HEK293 (cell line): Measurements from ENCODE around the gene GM2A.

Experiments used
- CTCF ChIA-PET: fragments of 350-600 bp; formaldehyde crosslinking; extraction: SDS; loops from one replicate; lab custom pipeline; 2021; ENCODE audit warnings: antibody characterized with exemption; lab: Yijun Ruan, JAX
- POLR2A ChIA-PET: fragments of 300-600 bp; formaldehyde crosslinking; extraction: SDS; loops from one replicate; lab custom pipeline; 2020; ENCODE audit warnings: antibody characterized with exemption, inconsistent platforms; lab: Yijun Ruan, JAX
- H3K27ac ChIP-seq: fragments of 200-500 bp; sonication (Bioruptor generic); 2 replicates; pipeline ENCODE4 v1.5.1; 2014; ENCODE audit warnings: low read depth, low read length, control low read depth, inconsistent platforms; ENCODE audit errors: extremely low read depth
- H3K36me3 ChIP-seq, 2 experiments: fragments of 200-500 bp in 1 of 2; sonication (Bioruptor generic) in 1 of 2; 1 replicate in 1 of 2; 2 replicates in 1 of 2; pipeline ENCODE4 v1.5.1; 2014 to 2017; ENCODE audit warnings: inconsistent platforms in 2 of 2, low read length in 2 of 2; ENCODE audit not compliant: control insufficient read depth in 2 of 2, insufficient read depth in 1 of 2
- H3K4me1 ChIP-seq: fragments of 200-500 bp; sonication (Bioruptor generic); 2 replicates; pipeline ENCODE4 v1.5.1; 2014; ENCODE audit warnings: mild to moderate bottlenecking, low read length, inconsistent platforms; ENCODE audit not compliant: control insufficient read depth, insufficient read depth
- H3K4me3 ChIP-seq: 2 replicates; pipeline ENCODE4 v1.5.1; 2011; ENCODE audit warnings: low read depth, mild to moderate bottlenecking, control low read depth, low read length, moderate library complexity
- H3K9me3 ChIP-seq: fragments of 200-500 bp; sonication (Bioruptor generic); 2 replicates; pipeline ENCODE4 v1.5.1; 2014; ENCODE audit warnings: low read depth, low read length, inconsistent platforms; ENCODE audit not compliant: control insufficient read depth, insufficient read depth
- GFI1B ChIP-seq: fragments of 450-650 bp; formaldehyde crosslinking; IDR thresholded peaks from 2 replicates; pipeline ENCODE4 v1.5.1; 2016; ENCODE audit warnings: missing biosample characterization, missing genetic modification characterization
- INSM2 ChIP-seq: fragments of 450-650 bp; formaldehyde crosslinking; IDR thresholded peaks from 2 replicates; pipeline ENCODE4 v1.5.1; 2016; ENCODE audit warnings: missing biosample characterization, missing genetic modification characterization
- SP3 ChIP-seq: fragments of 450-650 bp; formaldehyde crosslinking; IDR thresholded peaks from 2 replicates; pipeline ENCODE4 v1.5.1; 2016; ENCODE audit warnings: missing biosample characterization, missing genetic modification characterization
- ZBTB20 ChIP-seq: fragments of 450-650 bp; formaldehyde crosslinking; IDR thresholded peaks from 2 replicates; pipeline ENCODE4 v1.5.1; 2016; ENCODE audit warnings: missing biosample characterization, missing genetic modification characterization
- ZNF248 ChIP-seq: fragments of 450-650 bp; formaldehyde crosslinking; IDR thresholded peaks from 2 replicates; pipeline ENCODE4 v1.5.1; 2017; ENCODE audit warnings: missing biosample characterization, missing genetic modification characterization
- ZNF280C ChIP-seq: fragments of 450-650 bp; formaldehyde crosslinking; IDR thresholded peaks from 2 replicates; pipeline ENCODE4 v1.5.1; 2016; ENCODE audit warnings: missing biosample characterization, missing genetic modification characterization
- ZNF701 ChIP-seq: fragments of 450-650 bp; formaldehyde crosslinking; IDR thresholded peaks from 2 replicates; pipeline ENCODE4 v1.5.1; 2016; ENCODE audit warnings: missing biosample characterization, missing genetic modification characterization
- TF ChIP-seq, protein P1 (sequence below): fragments of 450-650 bp; formaldehyde crosslinking; conservative IDR thresholded peaks from 2 replicates; pipeline ENCODE4 v1.5.1; 2016; ENCODE audit warnings: low read depth, missing biosample characterization, missing genetic modification characterization
- TF ChIP-seq, protein P2 (sequence below): fragments of 450-650 bp; formaldehyde crosslinking; IDR thresholded peaks from 2 replicates; pipeline ENCODE4 v1.5.1; 2016; ENCODE audit warnings: missing biosample characterization, missing genetic modification characterization

The GM2A gene

GRCh38 chr5:151213803-151214613, 39.0 kb upstream of the GM2A start (continued):
- TF ChIP-seq, protein P1, sequence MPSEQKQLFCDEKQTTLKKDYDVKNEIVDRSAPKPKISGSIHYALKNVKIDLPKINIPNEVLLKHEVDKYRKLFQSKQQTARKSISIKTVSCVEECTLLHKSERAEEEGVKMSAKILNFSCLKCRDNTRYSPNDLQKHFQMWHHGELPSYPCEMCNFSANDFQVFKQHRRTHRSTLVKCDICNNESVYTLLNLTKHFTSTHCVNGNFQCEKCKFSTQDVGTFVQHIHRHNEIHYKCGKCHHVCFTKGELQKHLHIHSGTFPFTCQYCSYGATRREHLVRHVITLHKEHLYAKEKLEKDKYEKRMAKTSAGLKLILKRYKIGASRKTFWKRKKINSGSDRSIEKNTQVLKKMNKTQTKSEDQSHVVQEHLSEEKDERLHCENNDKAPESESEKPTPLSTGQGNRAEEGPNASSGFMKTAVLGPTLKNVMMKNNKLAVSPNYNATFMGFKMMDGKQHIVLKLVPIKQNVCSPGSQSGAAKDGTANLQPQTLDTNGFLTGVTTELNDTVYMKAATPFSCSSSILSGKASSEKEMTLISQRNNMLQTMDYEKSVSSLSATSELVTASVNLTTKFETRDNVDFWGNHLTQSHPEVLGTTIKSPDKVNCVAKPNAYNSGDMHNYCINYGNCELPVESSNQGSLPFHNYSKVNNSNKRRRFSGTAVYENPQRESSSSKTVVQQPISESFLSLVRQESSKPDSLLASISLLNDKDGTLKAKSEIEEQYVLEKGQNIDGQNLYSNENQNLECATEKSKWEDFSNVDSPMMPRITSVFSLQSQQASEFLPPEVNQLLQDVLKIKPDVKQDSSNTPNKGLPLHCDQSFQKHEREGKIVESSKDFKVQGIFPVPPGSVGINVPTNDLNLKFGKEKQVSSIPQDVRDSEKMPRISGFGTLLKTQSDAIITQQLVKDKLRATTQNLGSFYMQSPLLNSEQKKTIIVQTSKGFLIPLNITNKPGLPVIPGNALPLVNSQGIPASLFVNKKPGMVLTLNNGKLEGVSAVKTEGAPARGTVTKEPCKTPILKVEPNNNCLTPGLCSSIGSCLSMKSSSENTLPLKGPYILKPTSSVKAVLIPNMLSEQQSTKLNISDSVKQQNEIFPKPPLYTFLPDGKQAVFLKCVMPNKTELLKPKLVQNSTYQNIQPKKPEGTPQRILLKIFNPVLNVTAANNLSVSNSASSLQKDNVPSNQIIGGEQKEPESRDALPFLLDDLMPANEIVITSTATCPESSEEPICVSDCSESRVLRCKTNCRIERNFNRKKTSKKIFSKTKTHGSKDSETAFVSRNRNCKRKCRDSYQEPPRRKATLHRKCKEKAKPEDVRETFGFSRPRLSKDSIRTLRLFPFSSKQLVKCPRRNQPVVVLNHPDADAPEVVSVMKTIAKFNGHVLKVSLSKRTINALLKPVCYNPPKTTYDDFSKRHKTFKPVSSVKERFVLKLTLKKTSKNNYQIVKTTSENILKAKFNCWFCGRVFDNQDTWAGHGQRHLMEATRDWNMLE: 0 out of 2 replicates have a peak, but pooled peaks have one; percentile 20
- peak; percentile 80 for TF ChIP-seq ZBTB20 (tag by site-specific recombination)
- no peak for TF ChIP-seq ZNF701 (tag by site-specific recombination)

DNA sequence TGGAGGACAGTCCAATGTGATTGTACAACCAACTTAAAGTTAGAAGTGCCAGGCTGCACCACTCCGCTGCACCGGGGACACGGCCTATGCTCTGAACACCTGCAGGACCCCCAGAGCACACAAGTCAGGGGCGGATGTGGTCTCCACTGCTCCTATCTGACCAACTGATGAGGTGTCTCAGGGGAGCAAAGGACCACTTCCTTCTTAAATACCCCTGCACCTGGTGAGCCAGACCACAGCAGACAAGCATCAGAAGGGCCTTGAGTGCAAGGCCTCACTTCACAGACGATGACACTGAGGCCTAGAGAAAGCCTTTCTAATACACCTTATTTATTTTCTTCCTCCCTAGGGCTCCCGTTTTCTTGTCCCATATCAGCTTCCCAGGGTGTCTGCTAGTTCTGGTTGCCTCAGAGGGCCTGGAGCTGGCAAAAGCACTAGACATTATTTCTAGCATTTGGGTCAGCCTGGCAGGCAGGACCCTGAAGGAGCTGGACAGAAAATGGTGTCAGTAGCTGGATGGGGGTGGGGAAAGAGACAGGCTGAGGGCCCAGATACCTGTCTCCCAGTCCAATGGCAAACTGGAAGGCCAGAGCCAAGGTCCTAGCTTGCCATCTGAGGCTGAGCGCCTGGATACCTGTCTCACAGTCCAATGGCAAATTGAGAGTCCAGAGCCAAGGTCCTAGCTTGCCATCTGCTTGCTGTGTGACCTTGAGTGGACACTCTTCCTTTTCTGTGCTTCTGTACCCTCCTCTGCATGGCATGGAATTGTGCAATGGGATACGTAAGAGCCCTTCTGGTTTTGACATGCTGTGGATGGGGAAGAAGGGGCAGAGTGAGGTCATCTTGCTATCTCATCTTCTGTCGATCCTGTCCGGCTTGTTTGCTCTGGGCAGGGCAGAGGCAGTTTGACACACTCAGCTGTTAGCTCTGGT, 38.1 kb upstream of the GM2A start:
- ChIA-PET POLR2A (interaction anchor here (0.5 to 3.1 kb wide), 3 partner anchors 9 to 38 kb away, joined by 4 to 46 read pairs (median 9); partner anchors contain the start of genes CCDC69 and GM2A), CTCF (interaction anchor here (0.7 to 1.6 kb wide), 4 partner anchors 15 to 88 kb away, joined by 3 to 8 read pairs (median 4); no protein-coding TSS in a partner anchor)
- Histone ChIP-seq H3K4me1 (0 out of 2 replicates have a peak, but pooled peaks cover 4% of the 10 kb centered on the region), H3K4me3 (no peak overlapping the region), H3K27ac (no peak overlapping the region), H3K36me3 (no peaks in the 10 kb centered on the region), H3K9me3 (no peaks in the 10 kb centered on the region)
- no peak for TF ChIP-seq ZNF280C
- no peak for TF ChIP-seq INSM2 (tag by site-specific recombination)
- no peak for TF ChIP-seq ZNF248 (tag by site-specific recombination)
- TF ChIP-seq, protein P2, sequence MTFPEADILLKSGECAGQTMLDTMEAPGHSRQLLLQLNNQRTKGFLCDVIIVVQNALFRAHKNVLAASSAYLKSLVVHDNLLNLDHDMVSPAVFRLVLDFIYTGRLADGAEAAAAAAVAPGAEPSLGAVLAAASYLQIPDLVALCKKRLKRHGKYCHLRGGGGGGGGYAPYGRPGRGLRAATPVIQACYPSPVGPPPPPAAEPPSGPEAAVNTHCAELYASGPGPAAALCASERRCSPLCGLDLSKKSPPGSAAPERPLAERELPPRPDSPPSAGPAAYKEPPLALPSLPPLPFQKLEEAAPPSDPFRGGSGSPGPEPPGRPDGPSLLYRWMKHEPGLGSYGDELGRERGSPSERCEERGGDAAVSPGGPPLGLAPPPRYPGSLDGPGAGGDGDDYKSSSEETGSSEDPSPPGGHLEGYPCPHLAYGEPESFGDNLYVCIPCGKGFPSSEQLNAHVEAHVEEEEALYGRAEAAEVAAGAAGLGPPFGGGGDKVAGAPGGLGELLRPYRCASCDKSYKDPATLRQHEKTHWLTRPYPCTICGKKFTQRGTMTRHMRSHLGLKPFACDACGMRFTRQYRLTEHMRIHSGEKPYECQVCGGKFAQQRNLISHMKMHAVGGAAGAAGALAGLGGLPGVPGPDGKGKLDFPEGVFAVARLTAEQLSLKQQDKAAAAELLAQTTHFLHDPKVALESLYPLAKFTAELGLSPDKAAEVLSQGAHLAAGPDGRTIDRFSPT (tag by site-specific recombination): no peak
- no peak for TF ChIP-seq SP3 (tag by site-specific recombination)
- TF ChIP-seq GFI1B (tag by site-specific recombination): no peak
